ENCODE results near the gene KIRREL1. TPM values are rescaled to one million over a fixed set of nuclear protein-coding genes. Genes with fewer than 3 reads are reported as not detected.

KIRREL1 gene
- total and polyA plus RNA-seq, 2 experiments from 2014 or later: 8.2 to 33.2 TPM

- Histone ChIP-seq H3K4me1 (ENCODE audit: low read depth) (peaks cover 18% of the 10 kb centered on the region), H3K4me3 (no peak overlapping the region), H3K27ac (peak overlapping the region; percentile 87), H3K27me3 (no peaks in the 10 kb centered on the region), H3K9me3 (ENCODE audit: low read depth) (no peaks in the 10 kb centered on the region), H3K36me3 (no peaks in the 10 kb centered on the region)
- peak; percentile 5 for TF ChIP-seq CTCF (IDR thresholded peaks at IDR 0.05; ENCODE audit: low read depth, low read length)
- DNase-seq (ENCODE audit: low read depth in 1 of 2, low spot score in 1 of 2): peak; percentile 49 to 71
Observed at GRCh38 chr1:158002022-158002630, 8.7 kb downstream of the KIRREL1 start.

GRCh38 chr1:158002631-158003405, 9.4 kb downstream of the KIRREL1 start:
- H3K36me3 ChIP-seq: no peaks in the 10 kb centered on the region
- peaks cover 24% of the 10 kb centered on the region for H3K4me1 ChIP-seq (ENCODE audit: low read depth)
- no peaks in the 10 kb centered on the region for H3K9me3 ChIP-seq (ENCODE audit: low read depth)
- peak; percentile 38 to 77 for DNase-seq (ENCODE audit: low read depth in 1 of 2, low spot score in 1 of 2)
- TF ChIP-seq CTCF (IDR thresholded peaks at IDR 0.05; ENCODE audit: low read depth, low read length): no peak
- H3K27me3 ChIP-seq: no peaks in the 10 kb centered on the region
- H3K4me3 ChIP-seq: no peak overlapping the region
- peak overlapping the region; percentile 87 for H3K27ac ChIP-seq

GRCh38 chr1:158003406-158003800, 10.0 kb downstream of the KIRREL1 start:
- no peak overlapping the region for H3K4me3 ChIP-seq
- H3K27ac ChIP-seq: peak overlapping the region; percentile 87
- no peaks in the 10 kb centered on the region for H3K9me3 ChIP-seq (ENCODE audit: low read depth)
- DNase-seq (ENCODE audit: low read depth in 1 of 2, low spot score in 1 of 2): peak in 1 of 2 donors; percentile 74
- peaks cover 30% of the 10 kb centered on the region for H3K4me1 ChIP-seq (ENCODE audit: low read depth)
- no peaks in the 10 kb centered on the region for H3K27me3 ChIP-seq
- no peak for TF ChIP-seq CTCF (IDR thresholded peaks at IDR 0.05; ENCODE audit: low read depth, low read length)
- H3K36me3 ChIP-seq: no peaks in the 10 kb centered on the region

- no peaks in the 10 kb centered on the region for H3K27me3 ChIP-seq
- no peak for DNase-seq (ENCODE audit: low read depth in 1 of 2, low spot score in 1 of 2)
- H3K9me3 ChIP-seq (ENCODE audit: low read depth): no peaks in the 10 kb centered on the region
- no peak overlapping the region for H3K4me3 ChIP-seq
- H3K27ac ChIP-seq: no peak overlapping the region
- peaks cover 43% of the 10 kb centered on the region for H3K4me1 ChIP-seq (ENCODE audit: low read depth)
- TF ChIP-seq CTCF (IDR thresholded peaks at IDR 0.05; ENCODE audit: low read depth, low read length): no peak
- H3K36me3 ChIP-seq: no peaks in the 10 kb centered on the region
Observed at GRCh38 chr1:158005224-158005623, 11.8 kb downstream of the KIRREL1 start.

GRCh38 chr1:158007180-158007579, 13.7 kb downstream of the KIRREL1 start:
- Histone ChIP-seq H3K36me3 (no peaks in the 10 kb centered on the region), H3K4me1 (ENCODE audit: low read depth) (peaks cover 56% of the 10 kb centered on the region), H3K27me3 (no peaks in the 10 kb centered on the region), H3K27ac (no peak overlapping the region), H3K9me3 (ENCODE audit: low read depth) (no peaks in the 10 kb centered on the region), H3K4me3 (no peak overlapping the region)
- DNase-seq (ENCODE audit: low read depth in 1 of 2, low spot score in 1 of 2): no peak
- TF ChIP-seq CTCF (IDR thresholded peaks at IDR 0.05; ENCODE audit: low read depth, low read length): no peak

Measured in cardiac muscle cell (in vitro differentiated cells and primary cell).